Peyer's patch (tissue), 4 donors: ENCODE measurements around the gene SLC17A5.

Experiments
- POLR2A ChIP-seq, 2 donors: fragments of 450-650 bp; IDR thresholded peaks; one replicate each; pipeline ENCODE4 v1.5.1; 2017; ENCODE audit warnings: antibody characterized with exemption in 2 of 2, mild to moderate bottlenecking in 2 of 2, moderate library complexity in 2 of 2
- TF ChIP-seq, protein P1 (sequence below), 6 experiments: fragments of 450-650 bp in 4 of 6; fragments of 200-600 bp in 2 of 6; sonication (generic) in 1 of 6; IDR thresholded peaks; one replicate each; pipeline ENCODE4 v1.5.1; 2017 to 2019; ENCODE audit warnings: antibody characterized with exemption in 6 of 6, mild to moderate bottlenecking in 3 of 6, moderate library complexity in 1 of 6

DNA sequence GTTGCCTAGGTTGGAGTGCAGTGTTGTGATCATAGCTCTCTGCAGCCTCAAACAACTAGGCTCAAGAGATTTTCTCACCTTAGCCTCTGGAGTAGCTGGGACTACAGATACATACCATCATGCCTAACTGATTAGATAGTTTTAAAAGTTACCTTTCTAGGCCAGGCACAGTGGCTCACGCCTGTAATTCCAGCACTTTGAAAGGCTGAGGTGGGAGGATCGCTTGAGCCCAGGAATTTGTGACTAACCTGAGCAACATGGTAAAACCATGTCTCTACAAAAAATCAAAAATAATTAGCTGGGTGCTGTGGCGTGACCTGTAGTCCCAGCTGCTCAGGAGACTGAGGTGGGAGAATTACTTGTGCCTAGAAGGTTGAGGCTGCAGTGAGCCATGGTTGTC, 41.2 kb downstream of the SLC17A5 start:
- no peak for TF ChIP-seq POLR2A (IDR thresholded peaks at IDR 0.05)
- TF ChIP-seq, protein P1, sequence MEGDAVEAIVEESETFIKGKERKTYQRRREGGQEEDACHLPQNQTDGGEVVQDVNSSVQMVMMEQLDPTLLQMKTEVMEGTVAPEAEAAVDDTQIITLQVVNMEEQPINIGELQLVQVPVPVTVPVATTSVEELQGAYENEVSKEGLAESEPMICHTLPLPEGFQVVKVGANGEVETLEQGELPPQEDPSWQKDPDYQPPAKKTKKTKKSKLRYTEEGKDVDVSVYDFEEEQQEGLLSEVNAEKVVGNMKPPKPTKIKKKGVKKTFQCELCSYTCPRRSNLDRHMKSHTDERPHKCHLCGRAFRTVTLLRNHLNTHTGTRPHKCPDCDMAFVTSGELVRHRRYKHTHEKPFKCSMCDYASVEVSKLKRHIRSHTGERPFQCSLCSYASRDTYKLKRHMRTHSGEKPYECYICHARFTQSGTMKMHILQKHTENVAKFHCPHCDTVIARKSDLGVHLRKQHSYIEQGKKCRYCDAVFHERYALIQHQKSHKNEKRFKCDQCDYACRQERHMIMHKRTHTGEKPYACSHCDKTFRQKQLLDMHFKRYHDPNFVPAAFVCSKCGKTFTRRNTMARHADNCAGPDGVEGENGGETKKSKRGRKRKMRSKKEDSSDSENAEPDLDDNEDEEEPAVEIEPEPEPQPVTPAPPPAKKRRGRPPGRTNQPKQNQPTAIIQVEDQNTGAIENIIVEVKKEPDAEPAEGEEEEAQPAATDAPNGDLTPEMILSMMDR (IDR thresholded peaks at IDR 0.05) = no peak
